GM21360 (cell line): ENCODE data around the gene NAMPT.

Experiments
- ATAC-seq: cut with Tn5 transposase; IDR thresholded peaks from one replicate; pipeline ENCODE4 v1.9.1; 2021; ENCODE audit warnings: mild to moderate bottlenecking, moderate library complexity; ENCODE audit not compliant: unreplicated experiment

Gene NAMPT

GRCh38 chr7:106277976-106278375, 6.8 kb downstream of the NAMPT start:
- ATAC-seq, result no peak

- no peak for ATAC-seq
Observed at GRCh38 chr7:106276513-106276912, 8.3 kb downstream of the NAMPT start.

- ATAC-seq, result no peak
Observed at GRCh38 chr7:106273009-106273668, 11.6 kb downstream of the NAMPT start.

GRCh38 chr7:106270122-106270977, 14.4 kb downstream of the NAMPT start:
- ATAC-seq, result no peak

GRCh38 chr7:106269254-106269961, 15.4 kb downstream of the NAMPT start:
- no peak for ATAC-seq

- ATAC-seq, result no peak
Observed at GRCh38 chr7:106265133-106265532, 19.6 kb downstream of the NAMPT start.

GRCh38 chr7:106262221-106262881, 22.4 kb downstream of the NAMPT start:
- no peak for ATAC-seq

GRCh38 chr7:106260136-106260561, 24.6 kb downstream of the NAMPT start:
- peak; percentile 52 for ATAC-seq

GRCh38 chr7:106258789-106259188, 26.0 kb downstream of the NAMPT start:
- ATAC-seq, result no peak

GRCh38 chr7:106257752-106258151, 27.0 kb downstream of the NAMPT start:
- ATAC-seq, result no peak

GRCh38 chr7:106256144-106256543, 28.6 kb downstream of the NAMPT start:
- ATAC-seq, result no peak

- no peak for ATAC-seq
Observed at GRCh38 chr7:106255246-106255645, 29.5 kb downstream of the NAMPT start.

GRCh38 chr7:106254525-106255116, 30.2 kb downstream of the NAMPT start:
- no peak for ATAC-seq

- ATAC-seq, result no peak
Observed at GRCh38 chr7:106252568-106252967, 32.2 kb downstream of the NAMPT start.

GRCh38 chr7:106249488-106249887, 35.3 kb downstream of the NAMPT start:
- ATAC-seq, result no peak

- ATAC-seq, result no peak
Observed at GRCh38 chr7:106248600-106248999, 36.2 kb downstream of the NAMPT start.

GRCh38 chr7:106247841-106248240, 36.9 kb downstream of the NAMPT start:
- ATAC-seq, result no peak

- ATAC-seq, result no peak
Observed at GRCh38 chr7:106246902-106247711, 37.7 kb downstream of the NAMPT start.

- ATAC-seq, result no peak
Observed at GRCh38 chr7:106243893-106244292, 40.9 kb downstream of the NAMPT start.

GRCh38 chr7:106239406-106239805, 45.4 kb downstream of the NAMPT start:
- ATAC-seq, result no peak
